ENCODE results near the gene TOR2A. TPM values are rescaled to one million over a fixed set of nuclear protein-coding genes. Genes with fewer than 3 reads are reported as not detected.

The TOR2A gene
- total RNA-seq, 1 donor from 2014 or later = 6.4 TPM

GRCh38 chr9:127742435-127743088 lies 7.5 kb upstream of the TOR2A start:
- peak; percentile 23 for DNase-seq (ENCODE audit: low read depth)

GRCh38 chr9:127741831-127742434 lies 6.8 kb upstream of the TOR2A start:
- peak; percentile 48 for DNase-seq (ENCODE audit: low read depth)

DNA sequence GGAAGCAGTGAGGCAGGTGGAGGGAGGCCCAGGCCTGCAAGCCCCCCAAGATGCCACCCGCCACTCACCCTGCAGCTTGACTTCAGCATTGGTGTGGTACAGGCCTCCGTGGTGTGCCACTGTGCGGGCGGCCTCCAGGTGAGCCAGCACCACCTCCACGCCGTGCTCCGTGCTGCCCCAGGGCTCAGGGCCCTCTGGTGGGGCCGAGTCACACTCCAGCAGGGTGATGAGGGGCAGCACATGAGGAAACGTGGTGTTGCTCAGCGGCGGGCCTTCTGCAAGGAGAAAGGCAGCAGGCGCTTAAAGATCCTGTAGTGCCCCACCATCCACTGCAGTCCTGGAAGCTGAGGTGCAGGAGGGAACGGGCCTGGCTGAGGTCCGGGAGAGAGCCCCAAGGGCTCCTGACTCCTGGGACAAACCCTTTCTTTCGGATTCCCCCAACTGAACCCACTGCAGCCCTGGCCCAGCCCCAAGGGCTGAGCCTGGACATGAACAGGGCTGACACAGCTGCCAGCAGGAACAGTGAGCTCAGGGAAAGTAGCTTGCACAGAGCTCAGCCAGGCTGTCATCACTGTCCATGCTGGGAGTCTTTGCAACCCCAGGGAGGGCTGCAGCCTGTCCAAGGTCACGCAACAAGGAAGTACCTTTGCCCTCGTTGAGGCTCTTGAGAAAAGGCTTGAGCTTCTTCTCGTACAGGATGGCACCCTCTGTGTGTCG lies 4.7 kb upstream of the TOR2A start:
- no peak for DNase-seq (ENCODE audit: low read depth)

- DNase-seq (ENCODE audit: low read depth) = no peak
Observed at GRCh38 chr9:127738666-127739065, 3.6 kb upstream of the TOR2A start.

GRCh38 chr9:127735530-127736185 lies 564 bp upstream of the TOR2A start:
- no peak for DNase-seq (ENCODE audit: low read depth)

GRCh38 chr9:127734247-127734746 lies 797 bp downstream of the TOR2A start:
- DNase-seq (ENCODE audit: low read depth) = no peak

DNA sequence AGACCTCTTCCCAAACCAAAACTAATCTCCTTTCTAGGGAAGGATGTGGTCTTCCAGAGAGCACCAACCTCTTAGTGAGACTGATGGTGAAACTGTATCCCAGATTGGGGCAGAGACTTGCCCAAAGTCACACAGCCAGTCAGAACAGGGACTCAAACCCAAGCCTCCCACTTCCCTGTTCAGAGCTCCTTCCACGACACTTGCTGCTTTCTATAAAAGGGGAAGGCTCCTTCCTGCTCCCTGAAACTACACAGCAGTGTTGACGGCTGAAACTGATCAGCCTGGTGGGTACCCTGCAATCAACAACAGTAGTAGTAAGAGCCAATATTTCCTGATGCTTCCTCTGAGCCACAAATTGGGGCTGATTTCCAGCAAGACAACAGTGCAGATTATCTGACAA lies 1.5 kb downstream of the TOR2A start:
- DNase-seq (ENCODE audit: low read depth) = no peak

GRCh38 chr9:127732444-127732843 lies 2.6 kb downstream of the TOR2A start:
- no peak for DNase-seq (ENCODE audit: low read depth)

DNA sequence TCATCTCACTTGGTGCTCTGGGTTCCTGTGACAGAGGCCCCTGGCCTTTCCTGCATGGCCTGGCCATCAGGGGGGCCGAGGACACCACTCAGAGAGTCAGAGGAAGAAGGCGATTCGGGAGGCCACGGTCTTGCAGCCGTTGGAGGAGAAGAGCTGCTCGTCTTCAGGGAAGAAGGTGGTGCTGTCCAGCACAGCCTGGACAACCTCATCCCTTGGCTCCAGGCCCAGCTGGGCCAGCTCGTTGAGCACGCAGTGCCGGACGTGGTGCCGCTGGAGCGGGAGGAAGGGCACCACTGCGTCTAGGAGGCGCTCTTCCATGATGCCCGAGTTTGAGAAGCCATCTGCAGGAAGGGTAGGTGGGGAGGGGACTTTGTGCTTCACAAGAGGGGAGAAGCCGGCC lies 3.2 kb downstream of the TOR2A start:
- DNase-seq (ENCODE audit: low read depth) = no peak

DNA sequence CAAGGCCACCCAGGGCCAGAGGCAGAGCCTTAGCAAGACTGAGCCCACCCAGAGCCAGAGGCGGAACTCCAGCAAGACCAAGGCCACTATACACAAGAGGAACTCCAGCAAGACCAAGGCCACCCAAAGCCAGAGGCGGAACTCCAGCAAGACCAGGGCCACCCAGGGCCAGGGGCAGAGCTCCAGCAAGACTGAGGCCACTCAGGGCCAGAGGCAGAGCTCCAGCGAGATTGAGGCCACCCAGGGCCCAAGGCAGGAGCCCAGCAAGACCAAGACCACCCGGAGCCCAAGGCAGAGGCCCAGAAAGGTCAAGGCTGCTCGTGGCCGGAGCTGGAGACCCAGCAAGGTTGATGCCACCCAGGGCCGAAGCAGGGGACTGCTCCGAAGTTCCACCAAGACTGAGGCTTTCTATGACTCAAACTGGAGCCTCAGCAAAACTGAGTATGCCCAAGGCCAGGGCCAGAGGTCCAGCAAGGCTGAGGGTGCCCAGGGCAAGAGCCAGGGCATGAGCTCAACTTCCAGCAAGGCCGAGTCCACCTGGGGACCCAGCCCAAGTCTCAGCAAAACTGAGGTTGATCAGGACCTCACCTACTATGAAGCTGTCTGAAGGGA lies 4.2 kb downstream of the TOR2A start:
- DNase-seq (ENCODE audit: low read depth) = no peak

DNA sequence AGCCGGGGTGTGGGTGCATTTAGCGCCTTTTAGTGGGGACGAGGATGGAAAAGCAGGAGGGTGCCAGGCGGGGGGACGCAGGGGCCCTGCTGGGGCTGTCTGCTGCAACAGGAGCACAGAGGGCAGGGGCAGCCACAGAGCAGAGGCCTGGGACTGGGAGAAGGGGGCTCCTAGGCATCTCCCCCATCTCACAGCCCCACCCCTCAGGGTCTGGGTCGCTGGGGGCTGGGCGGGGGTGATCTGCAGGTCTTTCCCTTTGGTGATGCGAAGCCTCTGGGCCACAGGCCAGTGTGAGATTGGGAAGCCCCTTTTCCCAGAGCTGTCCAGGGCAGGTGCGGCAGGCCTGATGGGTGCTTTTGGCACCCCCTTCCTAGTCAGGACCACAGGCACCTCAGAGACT lies 4.8 kb downstream of the TOR2A start:
- no peak for DNase-seq (ENCODE audit: low read depth)

DNA sequence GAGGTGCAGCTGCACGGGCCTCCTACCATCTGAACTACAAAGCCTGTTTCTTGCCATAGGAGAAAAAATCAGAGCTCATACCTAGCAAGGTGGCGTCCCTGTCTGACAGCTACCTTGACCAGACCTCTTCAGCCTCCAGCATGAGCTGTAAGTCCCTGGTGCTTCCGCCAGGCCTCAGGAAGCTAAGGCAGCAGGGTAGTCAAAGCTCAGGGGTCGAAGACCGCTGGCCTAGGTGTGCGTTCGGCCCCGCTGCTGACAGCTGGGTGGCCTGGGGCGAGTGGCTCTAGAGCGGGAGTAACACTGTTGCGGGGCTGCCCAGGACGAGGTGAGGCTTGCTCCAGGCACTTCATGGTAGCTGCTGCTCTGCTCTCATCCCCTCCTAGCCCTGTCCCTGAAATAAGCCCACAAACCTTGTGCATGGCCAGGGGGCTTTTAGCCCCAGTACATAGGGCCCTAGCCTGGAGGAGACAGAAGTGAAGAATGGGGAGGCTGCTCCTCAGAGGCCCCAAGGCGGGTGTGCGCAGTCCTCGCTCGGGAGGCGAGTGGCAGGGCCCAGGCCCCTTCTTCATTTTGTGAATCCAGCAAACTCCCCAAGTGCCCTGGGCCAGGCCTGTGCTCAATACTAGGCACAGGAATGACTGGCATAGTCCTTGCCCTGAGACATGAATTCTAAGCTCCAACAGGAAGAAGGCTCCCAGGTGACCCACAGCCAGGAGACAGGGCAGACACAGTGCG lies 5.4 kb downstream of the TOR2A start:
- DNase-seq (ENCODE audit: low read depth) = no peak

GRCh38 chr9:127728808-127729207 lies 6.3 kb downstream of the TOR2A start:
- DNase-seq (ENCODE audit: low read depth) = no peak

DNA sequence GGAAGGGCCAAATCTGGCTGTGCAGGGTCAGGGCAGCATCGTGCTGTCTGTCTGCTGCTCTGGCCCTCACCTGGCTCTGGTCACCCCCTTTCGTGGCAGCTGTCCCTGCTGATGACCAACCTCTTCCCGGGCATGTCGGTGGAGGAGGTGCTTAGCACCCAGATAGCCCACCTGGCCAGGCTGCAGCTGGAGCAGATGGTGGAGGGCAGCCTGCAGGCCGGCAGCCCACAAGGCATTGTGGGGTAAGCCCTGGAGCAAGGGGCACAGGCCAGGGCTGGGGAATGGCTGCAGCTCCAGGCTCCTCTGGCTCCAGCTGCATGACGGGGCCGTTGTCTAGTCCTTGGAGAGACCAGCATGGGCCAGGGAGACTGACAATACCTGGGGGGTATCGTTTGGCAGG lies 8.2 kb downstream of the TOR2A start:
- no peak for DNase-seq (ENCODE audit: low read depth)

DNA sequence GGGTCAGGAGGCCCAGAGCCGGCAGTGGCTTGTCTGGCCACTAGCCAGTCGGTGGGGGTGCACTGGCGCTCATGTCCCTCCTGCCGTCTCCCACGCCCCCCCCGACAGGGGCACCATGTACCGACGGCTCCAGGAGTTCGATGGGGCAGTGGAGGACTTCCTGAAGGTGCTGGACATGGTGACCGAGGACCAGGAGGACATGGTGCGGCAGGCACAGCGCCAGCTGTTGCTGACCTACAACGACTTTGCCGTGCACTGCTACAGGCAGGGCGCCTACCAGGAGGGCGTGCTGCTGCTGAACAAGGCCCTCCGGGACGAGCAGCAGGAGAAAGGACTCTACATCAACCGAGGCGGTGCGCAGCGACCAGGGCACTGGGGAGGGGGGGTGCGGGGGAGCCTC lies 11.1 kb downstream of the TOR2A start:
- DNase-seq (ENCODE audit: low read depth) = no peak

GRCh38 chr9:127723444-127723843 lies 11.7 kb downstream of the TOR2A start:
- peak; percentile 7 for DNase-seq (ENCODE audit: low read depth)

DNA sequence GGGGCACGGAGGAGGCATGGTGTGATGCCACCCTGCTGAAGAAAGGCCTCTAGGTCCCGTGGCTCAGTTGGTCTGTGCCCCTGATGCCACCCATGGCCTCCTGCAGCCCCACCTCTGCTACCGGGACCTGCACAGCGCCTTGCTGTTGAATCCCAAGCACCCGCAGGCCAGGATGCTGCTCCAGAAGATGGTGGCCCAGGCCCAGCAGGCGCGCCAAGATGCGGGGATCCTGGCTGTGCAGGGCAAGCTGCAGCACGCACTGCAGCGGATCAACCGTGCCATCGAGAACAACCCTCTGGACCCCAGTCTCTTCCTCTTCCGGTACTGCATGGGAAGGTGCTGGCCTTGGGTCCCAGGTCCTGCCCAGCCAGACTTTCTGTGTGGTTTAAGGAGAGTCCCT lies 12.1 kb downstream of the TOR2A start:
- DNase-seq (ENCODE audit: low read depth) = no peak

GRCh38 chr9:127722055-127722745 lies 12.9 kb downstream of the TOR2A start:
- no peak for DNase-seq (ENCODE audit: low read depth)

GRCh38 chr9:127721391-127721821 lies 13.7 kb downstream of the TOR2A start:
- DNase-seq (ENCODE audit: low read depth) = peak; percentile 65

DNA sequence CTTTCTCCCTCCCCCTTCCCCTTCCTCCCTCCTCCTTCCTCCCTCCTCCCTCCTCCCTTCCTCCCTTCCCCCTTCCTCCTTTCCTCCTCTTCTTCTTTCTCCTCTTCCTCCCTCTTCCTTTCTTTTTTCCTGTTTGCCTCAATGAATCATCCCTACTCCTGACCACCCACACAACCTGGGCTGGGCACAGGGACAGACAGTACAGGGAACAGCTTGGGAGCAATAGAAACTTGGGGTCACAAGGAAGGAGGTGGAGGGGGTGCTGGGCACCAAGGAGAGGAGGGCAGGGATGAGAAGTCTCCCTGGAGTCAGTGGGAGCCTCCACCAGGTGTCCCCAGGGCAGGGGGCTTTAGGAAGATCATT lies 14.2 kb downstream of the TOR2A start:
- peak; percentile 15 for DNase-seq (ENCODE audit: low read depth)

Data from renal cortical epithelial cell (primary cell).